HepG2 (cell line): ENCODE measurements around the gene PJA2.
"Not testable (repeated sequence)": the region's sequence is repeated elsewhere in the genome, so short reads cannot be mapped to it uniquely, and the experiment has no call there.

Source experiments
- CTCF ChIP-seq: sonication (generic); formaldehyde crosslinking; IDR thresholded peaks from 2 replicates; pipeline ENCODE4 v1.5.0; 2020; ENCODE audit warnings: mild to moderate bottlenecking, missing genetic modification reagents, moderate library complexity
- DBP ChIP-seq: sonication (generic); formaldehyde crosslinking; IDR thresholded peaks from 2 replicates; pipeline ENCODE4 v1.4.0; 2020; ENCODE audit warnings: missing genetic modification reagents; ENCODE audit errors: not compliant biosample characterization
- DDIT3 ChIP-seq: sonication (generic); formaldehyde crosslinking; IDR thresholded peaks from 2 replicates; pipeline ENCODE4 v1.4.0; 2020; ENCODE audit warnings: mild to moderate bottlenecking, missing genetic modification reagents
- FOSL1 ChIP-seq: sonication (generic); formaldehyde crosslinking; IDR thresholded peaks from 2 replicates; pipeline ENCODE4 v1.9.0; 2021; ENCODE audit warnings: missing genetic modification reagents, borderline replicate concordance
- HCFC1 ChIP-seq: fragments of 150-350 bp; IDR thresholded peaks from 2 replicates; pipeline ENCODE4 v1.6.1; 2014; ENCODE audit warnings: low read depth, low read length
- HOXA5 ChIP-seq: sonication (generic); formaldehyde crosslinking; IDR thresholded peaks from 2 replicates; pipeline ENCODE4 v1.4.0; 2020; ENCODE audit warnings: missing genetic modification reagents
- POLR2AphosphoS5 ChIP-seq: IDR thresholded peaks from 2 replicates; pipeline ENCODE4 v1.6.1; 2012; ENCODE audit warnings: low read depth, low read length
- RAD21 ChIP-seq: fragments of 450-650 bp; formaldehyde crosslinking; IDR thresholded peaks from 2 replicates; pipeline ENCODE4 v1.5.0; 2020; ENCODE audit warnings: mild to moderate bottlenecking
- RFX5 ChIP-seq: IDR thresholded peaks from 2 replicates; pipeline ENCODE4 v1.6.1; 2011; ENCODE audit warnings: low read depth, low read length, improper control_type of control experiment
- SMC3 ChIP-seq: IDR thresholded peaks from 2 replicates; pipeline ENCODE4 v1.6.1; 2011; ENCODE audit warnings: low read length, improper control_type of control experiment
- TCF7L2 ChIP-seq: IDR thresholded peaks from 2 replicates; pipeline ENCODE4 v1.6.1; 2011; ENCODE audit warnings: mild to moderate bottlenecking, low read depth, low read length, moderate library complexity
- ZNF121 ChIP-seq: sonication (generic); formaldehyde crosslinking; IDR thresholded peaks from 2 replicates; pipeline ENCODE4 v1.5.0; 2020; ENCODE audit warnings: mild to moderate bottlenecking, missing genetic modification reagents
- ZNF136 ChIP-seq: sonication (generic); formaldehyde crosslinking; IDR thresholded peaks from 2 replicates; pipeline ENCODE4 v1.8.1; 2022; ENCODE audit warnings: low read depth, mild to moderate bottlenecking, moderate library complexity, missing genetic modification reagents
- ZNF282 ChIP-seq: fragments of 450-650 bp; IDR thresholded peaks from 2 replicates; pipeline ENCODE4 v1.6.1; 2018; ENCODE audit not compliant: partially characterized antibody

- not testable (repeated sequence) for TF ChIP-seq HOXA5; FOSL1; ZNF282; DBP; RFX5; DDIT3 (CRISPR knock-in tag); TCF7L2; HCFC1; ZNF121 (CRISPR knock-in tag); CTCF (CRISPR knock-in tag); SMC3; POLR2AphosphoS5; RAD21 (CRISPR knock-in tag); ZNF136
Measured at GRCh38 chr5:109413921-109414461, 4.2 kb upstream of the PJA2 start.
